Trophoblast cell (in vitro differentiated cells and primary cell): ENCODE measurements around the gene PPARD.

Source experiments
- DNase-seq, 2 donors: peaks; one replicate each; pipeline ENCODE4 v3.0.0-alpha.2; 2016
- H2AFZ ChIP-seq: 2 replicates; pipeline ENCODE4 v1.6.1; 2013; ENCODE audit warnings: low read length, moderate library complexity, mild to moderate bottlenecking; ENCODE audit not compliant: insufficient read depth, poor library complexity
- H2AK5ac ChIP-seq: 2 replicates; pipeline ENCODE4 v1.6.1; 2013; ENCODE audit warnings: mild to moderate bottlenecking, low read length
- H2BK120ac ChIP-seq: 2 replicates; pipeline ENCODE4 v1.6.1; 2013; ENCODE audit warnings: low read length, mild to moderate bottlenecking, moderate library complexity; ENCODE audit not compliant: insufficient read depth, poor library complexity
- H2BK12ac ChIP-seq: 2 replicates; pipeline ENCODE4 v1.6.1; 2013; ENCODE audit warnings: mild to moderate bottlenecking, low read length, moderate library complexity
- H2BK5ac ChIP-seq: 2 replicates; pipeline ENCODE4 v1.6.1; 2013; ENCODE audit warnings: low read length, low read depth, moderate library complexity, mild to moderate bottlenecking; ENCODE audit not compliant: poor library complexity
- H3K14ac ChIP-seq: 2 replicates; pipeline ENCODE4 v1.6.1; 2013; ENCODE audit warnings: mild to moderate bottlenecking, low read length
- H3K18ac ChIP-seq: 2 replicates; pipeline ENCODE4 v1.6.1; 2013; ENCODE audit warnings: mild to moderate bottlenecking, low read length
- H3K23ac ChIP-seq: 2 replicates; pipeline ENCODE4 v1.6.1; 2013; ENCODE audit warnings: low read length
- H3K27ac ChIP-seq: 2 replicates; pipeline ENCODE4 v1.5.1; 2013; ENCODE audit warnings: low read depth, mild to moderate bottlenecking, inconsistent platforms, low read length, moderate library complexity
- H3K27me3 ChIP-seq: 2 replicates; pipeline ENCODE4 v1.6.1; 2013; ENCODE audit warnings: inconsistent platforms, mild to moderate bottlenecking, low read length, moderate library complexity; ENCODE audit not compliant: insufficient read depth
- H3K36me3 ChIP-seq, 2 experiments: 1 replicate in 1 of 2; 2 replicates in 1 of 2; pipeline ENCODE4 v1.6.1; 2013; ENCODE audit warnings: low read length in 2 of 2, mild to moderate bottlenecking in 2 of 2, moderate library complexity in 1 of 2; ENCODE audit not compliant: insufficient read depth in 2 of 2, control insufficient read depth in 1 of 2
- H3K4ac ChIP-seq: 2 replicates; pipeline ENCODE4 v1.6.1; 2013; ENCODE audit warnings: low read depth, mild to moderate bottlenecking, low read length, moderate library complexity
- H3K4me1 ChIP-seq, 2 experiments: 1 replicate in 1 of 2; 2 replicates in 1 of 2; pipeline ENCODE4 v1.6.1; 2013; ENCODE audit warnings: low read length in 2 of 2, mild to moderate bottlenecking in 2 of 2, moderate library complexity in 1 of 2; ENCODE audit not compliant: insufficient read depth in 2 of 2, control insufficient read depth in 1 of 2
- H3K4me2 ChIP-seq: 2 replicates; pipeline ENCODE4 v1.6.1; 2013; ENCODE audit warnings: inconsistent platforms, mild to moderate bottlenecking, low read length, moderate library complexity
- H3K4me3 ChIP-seq: 2 replicates; pipeline ENCODE4 v1.5.1; 2013; ENCODE audit warnings: mild to moderate bottlenecking, low read depth, low read length, inconsistent platforms
- H3K79me1 ChIP-seq: one replicate; pipeline ENCODE4 v1.6.1; 2013; ENCODE audit warnings: low read length
- H3K79me2 ChIP-seq: 2 replicates; pipeline ENCODE4 v1.6.1; 2013; ENCODE audit warnings: low read length, mild to moderate bottlenecking; ENCODE audit not compliant: control insufficient read depth, insufficient read depth, poor library complexity
- H3K9ac ChIP-seq: 2 replicates; pipeline ENCODE4 v1.6.1; 2013; ENCODE audit warnings: mild to moderate bottlenecking, low read length
- H3K9me3 ChIP-seq: 2 replicates; pipeline ENCODE4 v1.6.1; 2013; ENCODE audit warnings: low read depth, mild to moderate bottlenecking, control low read depth, inconsistent platforms, low read length; ENCODE audit not compliant: insufficient read depth
- H4K12ac ChIP-seq: 2 replicates; pipeline ENCODE4 v1.6.1; 2013; ENCODE audit warnings: low read depth, mild to moderate bottlenecking, low read length, moderate library complexity
- H4K8ac ChIP-seq: 2 replicates; pipeline ENCODE4 v1.6.1; 2013; ENCODE audit warnings: low read depth, mild to moderate bottlenecking, low read length, moderate library complexity
- H4K91ac ChIP-seq: one replicate; pipeline ENCODE4 v1.6.1; 2013; ENCODE audit warnings: low read depth, mild to moderate bottlenecking, low read length, moderate library complexity
- WGBS: extraction: QIAGEN DNeasy Blood & Tissue Kit; methylation state at CpG from one replicate; pipeline ENCODE4 v1.1.7; 2013; ENCODE audit warnings: missing lambda C conversion rate; ENCODE audit not compliant: insufficient read length, insufficient coverage; ENCODE audit errors: extremely low coverage; 5-methylcytosine and 5-hydroxymethylcytosine counted together

The PPARD gene

GRCh38 chr6:35473075-35473849, 130.9 kb downstream of the PPARD start:
- H3K4me2 ChIP-seq: no peak overlapping the region
- H3K27me3 ChIP-seq: no peaks in the 10 kb centered on the region
- no peak overlapping the region for H3K23ac ChIP-seq
- no peak overlapping the region for H3K18ac ChIP-seq
- H4K8ac ChIP-seq: no peak overlapping the region
- peaks cover 74 to 78% of the 10 kb centered on the region in 2 experiments for H3K36me3 ChIP-seq
- no peak overlapping the region for H3K14ac ChIP-seq
- H3K4me3 ChIP-seq: no peak overlapping the region
- H4K91ac ChIP-seq: no peak overlapping the region
- H2AFZ ChIP-seq: no peak overlapping the region
- no peaks in the 10 kb centered on the region for H3K9me3 ChIP-seq
- H3K27ac ChIP-seq: peak overlapping the region; percentile 24
- no peak overlapping the region for H4K12ac ChIP-seq
- H3K4me1 ChIP-seq: peaks cover 6 to 14% of the 10 kb centered on the region in 2 experiments
- H2BK5ac ChIP-seq: no peak overlapping the region
- H3K79me1 ChIP-seq: peaks cover 12% of the 10 kb centered on the region
- H2AK5ac ChIP-seq: no peak overlapping the region
- peaks cover 17% of the 10 kb centered on the region for H3K79me2 ChIP-seq
- no CpG with 5 or more reads among the region's 9 CpGs for WGBS
- no peak overlapping the region for H2BK12ac ChIP-seq
- peak in 1 of 2 donors; percentile 25 for DNase-seq
- no peak overlapping the region for H2BK120ac ChIP-seq
- no peak overlapping the region for H3K4ac ChIP-seq
- H3K9ac ChIP-seq: no peak overlapping the region

DNA sequence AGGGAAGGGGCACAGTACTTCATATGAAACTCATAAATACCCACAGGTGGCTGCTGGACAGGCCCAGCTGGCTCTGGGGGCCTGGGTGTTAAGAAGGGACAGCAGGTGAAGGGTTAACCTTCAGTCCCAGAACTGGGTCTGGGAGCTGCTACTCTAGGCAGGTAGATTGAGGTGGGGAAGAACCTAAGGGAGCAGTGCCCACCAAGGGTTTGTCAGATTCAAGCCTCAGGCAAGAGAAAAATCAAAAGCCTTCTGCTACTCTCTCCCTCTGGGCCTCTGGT, 131.4 kb downstream of the PPARD start:
- Histone ChIP-seq H3K79me1 (peaks cover 7% of the 10 kb centered on the region), H2BK5ac (peak overlapping the region; percentile 13), H4K8ac (no peak overlapping the region), H3K18ac (no peak overlapping the region), H3K27ac (peak overlapping the region; percentile 24), H3K79me2 (peaks cover 11% of the 10 kb centered on the region), H2BK12ac (no peak overlapping the region), H3K4me1 (peaks cover 6 to 14% of the 10 kb centered on the region in 2 experiments), H2AFZ (no peak overlapping the region), H3K23ac (no peak overlapping the region), H3K9ac (no peak overlapping the region), H3K27me3 (no peaks in the 10 kb centered on the region), H3K14ac (no peak overlapping the region), H3K36me3 (peaks cover 77 to 80% of the 10 kb centered on the region in 2 experiments), H3K4me2 (no peak overlapping the region), H3K4ac (peak overlapping the region; percentile 30), H3K4me3 (no peak overlapping the region), H4K91ac (no peak overlapping the region), H4K12ac (no peak overlapping the region), H2BK120ac (no peak overlapping the region), H3K9me3 (peaks cover 2% of the 10 kb centered on the region), H2AK5ac (no peak overlapping the region)
- peak in 1 of 2 donors; percentile 13 for DNase-seq

- peaks cover 77 to 80% of the 10 kb centered on the region in 2 experiments for H3K36me3 ChIP-seq
- H2AK5ac ChIP-seq: no peak overlapping the region
- peak overlapping the region; percentile 16 for H4K8ac ChIP-seq
- no peak overlapping the region for H3K23ac ChIP-seq
- H3K4me3 ChIP-seq: no peak overlapping the region
- DNase-seq: no peak
- no peak overlapping the region for H2BK12ac ChIP-seq
- no peak overlapping the region for H3K4ac ChIP-seq
- no peak overlapping the region for H3K4me2 ChIP-seq
- no peak overlapping the region for H2BK120ac ChIP-seq
- H3K79me1 ChIP-seq: peaks cover 3% of the 10 kb centered on the region
- no peaks in the 10 kb centered on the region for H3K27me3 ChIP-seq
- H4K12ac ChIP-seq: no peak overlapping the region
- H4K91ac ChIP-seq: no peak overlapping the region
- no peak overlapping the region for H3K18ac ChIP-seq
- H2AFZ ChIP-seq: no peak overlapping the region
- no CpG with 5 or more reads among the region's 14 CpGs for WGBS
- H3K79me2 ChIP-seq: peaks cover 6% of the 10 kb centered on the region
- H3K14ac ChIP-seq: no peak overlapping the region
- H3K4me1 ChIP-seq: peaks cover 6 to 14% of the 10 kb centered on the region in 2 experiments
- H3K9me3 ChIP-seq: peaks cover 2% of the 10 kb centered on the region
- H3K27ac ChIP-seq: no peak overlapping the region
- H3K9ac ChIP-seq: no peak overlapping the region
- peak overlapping the region; percentile 13 for H2BK5ac ChIP-seq
Observed at GRCh38 chr6:35474131-35474941, 132.0 kb downstream of the PPARD start.

- Histone ChIP-seq H3K4me1 (peaks cover 6 to 10% of the 10 kb centered on the region in 2 experiments), H3K27me3 (no peaks in the 10 kb centered on the region), H3K4ac (no peak overlapping the region), H2AK5ac (no peak overlapping the region), H3K79me1 (peaks cover 3% of the 10 kb centered on the region), H3K36me3 (peaks cover 78 to 80% of the 10 kb centered on the region in 2 experiments), H2BK120ac (no peak overlapping the region), H3K79me2 (no peaks in the 10 kb centered on the region), H3K4me3 (no peak overlapping the region), H3K18ac (no peak overlapping the region), H3K14ac (no peak overlapping the region), H3K23ac (no peak overlapping the region), H3K9ac (no peak overlapping the region), H2AFZ (no peak overlapping the region), H3K27ac (no peak overlapping the region), H2BK12ac (no peak overlapping the region), H4K12ac (no peak overlapping the region), H4K91ac (no peak overlapping the region), H4K8ac (no peak overlapping the region), H2BK5ac (no peak overlapping the region), H3K9me3 (peaks cover 2% of the 10 kb centered on the region), H3K4me2 (no peak overlapping the region)
- WGBS: no CpG with 5 or more reads among the region's 20 CpGs
- no peak for DNase-seq
Observed at GRCh38 chr6:35474942-35475570, 132.7 kb downstream of the PPARD start.
